Measurements from ENCODE around the gene VEZF1. TPM values are rescaled to one million over a fixed set of nuclear protein-coding genes. Genes with fewer than 3 reads are reported as not detected.

Gene VEZF1
- total RNA-seq, 2 donors from 2014 or later: 50.3 to 59.3 TPM

GRCh38 chr17:57940231-57940630, 47.8 kb downstream of the VEZF1 start:
- Mint-ChIP-seq H3K4me1 (peaks cover 21% of the 10 kb centered on the region), H3K4me3 (no peak overlapping the region), H3K27me3 (ENCODE audit: insufficient read depth) (no peaks in the 10 kb centered on the region), H3K27ac (no peak overlapping the region), H3K9me3 (no peaks in the 10 kb centered on the region), H3K36me3 (ENCODE audit: low read depth) (no peaks in the 10 kb centered on the region)
- DNase-seq: peak; percentile 80
- WGBS, 2 experiments (ENCODE audit: insufficient coverage in 1 of 2, insufficient read length in 1 of 2): 58 to 89% methylated on average over 4 to 5 of the region's 5 CpGs
- H3K27me3 ChIP-seq (ENCODE audit: control insufficient read depth, insufficient read depth, low read length, poor library complexity, severe bottlenecking): no peaks in the 10 kb centered on the region
- no peak overlapping the region for H3K4me3 ChIP-seq (ENCODE audit: low read length)
- peaks cover 13% of the 10 kb centered on the region for H3K4me1 ChIP-seq (ENCODE audit: control insufficient read depth, insufficient read depth, low read length)
- peak overlapping the region; percentile 62 for H3K27ac ChIP-seq (ENCODE audit: low read depth, low read length)
- TF ChIP-seq CTCF (conservative IDR thresholded peaks at IDR 0.05): no peak
- no peak overlapping the region for H3K9ac ChIP-seq (ENCODE audit: extremely low read depth, low read length, poor library complexity, severe bottlenecking)
- no peaks in the 10 kb centered on the region for H3K9me3 ChIP-seq (ENCODE audit: control insufficient read depth, low read length)
- no peaks in the 10 kb centered on the region for H3K36me3 ChIP-seq (ENCODE audit: control insufficient read depth, insufficient read depth, low read length)

- Mint-ChIP-seq H3K27ac (no peak overlapping the region), H3K27me3 (ENCODE audit: insufficient read depth) (no peaks in the 10 kb centered on the region), H3K36me3 (ENCODE audit: low read depth) (no peaks in the 10 kb centered on the region), H3K4me3 (no peak overlapping the region), H3K4me1 (peaks cover 23% of the 10 kb centered on the region), H3K9me3 (no peaks in the 10 kb centered on the region)
- H3K36me3 ChIP-seq (ENCODE audit: control insufficient read depth, insufficient read depth, low read length): no peaks in the 10 kb centered on the region
- H3K4me3 ChIP-seq (ENCODE audit: low read length): no peak overlapping the region
- no peak for TF ChIP-seq CTCF (conservative IDR thresholded peaks at IDR 0.05)
- peaks cover 13% of the 10 kb centered on the region for H3K4me1 ChIP-seq (ENCODE audit: control insufficient read depth, insufficient read depth, low read length)
- H3K27me3 ChIP-seq (ENCODE audit: control insufficient read depth, insufficient read depth, low read length, poor library complexity, severe bottlenecking): no peaks in the 10 kb centered on the region
- DNase-seq: no peak
- H3K9me3 ChIP-seq (ENCODE audit: control insufficient read depth, low read length): no peaks in the 10 kb centered on the region
- 84 to 91% methylated on average over 2 to 7 of the region's 7 CpGs for WGBS, 2 experiments (ENCODE audit: insufficient coverage in 1 of 2, insufficient read length in 1 of 2)
- no peak overlapping the region for H3K9ac ChIP-seq (ENCODE audit: extremely low read depth, low read length, poor library complexity, severe bottlenecking)
- peak overlapping the region; percentile 36 for H3K27ac ChIP-seq (ENCODE audit: low read depth, low read length)
Measured at GRCh38 chr17:57939797-57940196, 48.3 kb downstream of the VEZF1 start.

- Histone ChIP-seq H3K9me3 (ENCODE audit: control insufficient read depth, low read length) (no peaks in the 10 kb centered on the region), H3K4me1 (ENCODE audit: control insufficient read depth, insufficient read depth, low read length) (peaks cover 13% of the 10 kb centered on the region), H3K4me3 (ENCODE audit: low read length) (no peak overlapping the region), H3K27me3 (ENCODE audit: control insufficient read depth, insufficient read depth, low read length, poor library complexity, severe bottlenecking) (no peaks in the 10 kb centered on the region), H3K9ac (ENCODE audit: extremely low read depth, low read length, poor library complexity, severe bottlenecking) (no peak overlapping the region), H3K27ac (ENCODE audit: low read depth, low read length) (peak overlapping the region; percentile 32), H3K36me3 (ENCODE audit: control insufficient read depth, insufficient read depth, low read length) (no peaks in the 10 kb centered on the region)
- TF ChIP-seq CTCF (conservative IDR thresholded peaks at IDR 0.05): no peak
- Mint-ChIP-seq H3K4me3 (no peak overlapping the region), H3K4me1 (peaks cover 23% of the 10 kb centered on the region), H3K27ac (no peak overlapping the region), H3K27me3 (ENCODE audit: insufficient read depth) (no peaks in the 10 kb centered on the region), H3K9me3 (no peaks in the 10 kb centered on the region), H3K36me3 (ENCODE audit: low read depth) (no peaks in the 10 kb centered on the region)
- WGBS, 2 experiments (ENCODE audit: insufficient coverage in 1 of 2, insufficient read length in 1 of 2): 70 to 82% methylated on average over 5 to 7 of the region's 7 CpGs
- no peak for DNase-seq
Measured at GRCh38 chr17:57938061-57938502, 50.0 kb downstream of the VEZF1 start.

Measured in endodermal cell (in vitro differentiated cells).